OCI-LY7 (cell line): ENCODE measurements around the gene COBLL1. TPM values are rescaled to one million over a fixed set of nuclear protein-coding genes. Genes with fewer than 3 reads are reported as not detected.

Experiments used
- BruUV-seq: library from RNA; stranded (reverse); fragments of 400-500 nt; replicated peaks from 2 replicates; lab custom pipeline; 2021; lab: Mats Ljungman, UMichigan
- CTCF ChIA-PET: fragments of 300-600 bp; sonication (Branson Sonifier 250); formaldehyde crosslinking; loops from one replicate; lab custom pipeline; 2022; ENCODE audit warnings: antibody characterized with exemption; ENCODE audit not compliant: unreplicated experiment; lab: Charles Lee
- POLR2A ChIA-PET: fragments of 300-600 bp; sonication (Branson Sonifier 250); formaldehyde crosslinking; loops from one replicate; lab custom pipeline; 2022; ENCODE audit warnings: antibody characterized with exemption; lab: Charles Lee
- DNase-seq: peaks from one replicate; pipeline ENCODE4 v3.0.0-alpha.2; 2015; ENCODE audit warnings: low spot score
- H2AFZ ChIP-seq: fragments of 200-600 bp; sonication (generic), shearing (Covaris generic); 2 replicates; pipeline ENCODE4 v1.6.1; 2014; ENCODE audit warnings: mild to moderate bottlenecking, antibody characterized with exemption, low read length, moderate library complexity
- H3K27ac ChIP-seq: fragments of 200-600 bp; sonication (generic); 2 replicates; pipeline ENCODE4 v1.5.1; 2014; ENCODE audit warnings: mixed run types, low read depth, mild to moderate bottlenecking, moderate library complexity, low read length, inconsistent platforms; ENCODE audit not compliant: poor library complexity, severe bottlenecking
- H3K36me3 ChIP-seq: fragments of 200-600 bp; sonication (generic); 2 replicates; pipeline ENCODE4 v1.6.1; 2014; ENCODE audit warnings: mild to moderate bottlenecking, antibody characterized with exemption, low read length, moderate library complexity, mixed read lengths; ENCODE audit not compliant: insufficient read depth
- H3K4me1 ChIP-seq: fragments of 200-600 bp; sonication (generic); 2 replicates; pipeline ENCODE4 v1.5.1; 2014; ENCODE audit warnings: mild to moderate bottlenecking, low read length; ENCODE audit not compliant: insufficient read depth, poor library complexity, severe bottlenecking
- H3K4me2 ChIP-seq: fragments of 200-600 bp; sonication (generic); 2 replicates; pipeline ENCODE4 v1.6.1; 2014; ENCODE audit warnings: mild to moderate bottlenecking, low read length
- H3K4me3 ChIP-seq: fragments of 200-600 bp; sonication (generic); 2 replicates; pipeline ENCODE4 v1.5.1; 2014; ENCODE audit warnings: mild to moderate bottlenecking, low read depth, low read length; ENCODE audit not compliant: poor library complexity, severe bottlenecking
- H3K79me2 ChIP-seq: fragments of 200-600 bp; sonication (generic); 2 replicates; pipeline ENCODE4 v1.6.1; 2016; ENCODE audit warnings: low read depth, mild to moderate bottlenecking, low read length, moderate library complexity, mixed read lengths; ENCODE audit not compliant: insufficient read depth
- H3K9me2 ChIP-seq: fragments of 200-600 bp; sonication (generic); 2 replicates; pipeline ENCODE4 v1.6.1; 2016; ENCODE audit warnings: mild to moderate bottlenecking, low read length, mixed read lengths; ENCODE audit not compliant: insufficient read depth
- H3K9me3 ChIP-seq: fragments of 200-600 bp; sonication (generic); 2 replicates; pipeline ENCODE4 v1.6.1; 2014; ENCODE audit warnings: mild to moderate bottlenecking, mixed run types, low read length, mixed read lengths
- H4K20me1 ChIP-seq: fragments of 200-600 bp; sonication (generic); 2 replicates; pipeline ENCODE4 v1.6.1; 2014; ENCODE audit warnings: mild to moderate bottlenecking, antibody characterized with exemption, low read length, moderate library complexity, mixed read lengths; ENCODE audit not compliant: insufficient read depth
- CTCF ChIP-seq: fragments of 200-600 bp; sonication (generic); conservative IDR thresholded peaks from 2 replicates; pipeline ENCODE4 v1.5.1; 2014; ENCODE audit warnings: mild to moderate bottlenecking, antibody characterized with exemption, low read length, moderate library complexity, mixed read lengths
- EZH2phosphoT487 ChIP-seq: fragments of 200-600 bp; sonication (generic); IDR thresholded peaks from 2 replicates; pipeline ENCODE4 v1.6.1; 2018; ENCODE audit warnings: low read depth, borderline replicate concordance, mild to moderate bottlenecking, mixed run types, antibody characterized with exemption, low read length, moderate library complexity, mixed read lengths
- intact Hi-C: fragments of 100-400 bp; cut with micrococcal nuclease; formaldehyde crosslinking; loops from one replicate; pipeline ENCODE4 v1.10.0; 2022; ENCODE audit not compliant: unreplicated experiment
- total RNA-seq, 2 experiments: library from RNA; depleted of rRNA in 1 of 2; stranded (reverse); fragments of >200 nt in 1 of 2; shearing (Covaris generic) in 1 of 2; gene quantifications; 2 replicates each; pipeline ENCODE4 v1.2.3, GENCODE V29; 2014 to 2022

The COBLL1 gene
- total RNA-seq, 2 experiments from 2014 or later: 0.79 to 40.7 TPM

GRCh38 chr2:164722616-164723338 is 118.8 kb downstream of the COBLL1 start:
- no TSS peak for BruUV-seq
- ChIA-PET POLR2A (no interaction called here), CTCF (no interaction called here)
- Histone ChIP-seq H4K20me1 (no peaks in the 10 kb centered on the region), H3K36me3 (no peaks in the 10 kb centered on the region), H3K4me2 (no peak overlapping the region), H3K79me2 (no peaks in the 10 kb centered on the region), H3K4me3 (no peak overlapping the region), H3K4me1 (no peaks in the 10 kb centered on the region), H2AFZ (no peak overlapping the region), H3K9me3 (no peaks in the 10 kb centered on the region), H3K9me2 (no peaks in the 10 kb centered on the region), H3K27ac (no peak overlapping the region)
- TF ChIP-seq CTCF (no peak), EZH2phosphoT487 (no peak)
- intact Hi-C loops: no loop called here
- DNase-seq: no peak

GRCh38 chr2:164721430-164721829 is 120.2 kb downstream of the COBLL1 start:
- DNase-seq: no peak
- Histone ChIP-seq H3K27ac (no peak overlapping the region), H3K4me1 (no peaks in the 10 kb centered on the region), H3K9me3 (no peaks in the 10 kb centered on the region), H2AFZ (no peak overlapping the region), H4K20me1 (no peaks in the 10 kb centered on the region), H3K79me2 (no peaks in the 10 kb centered on the region), H3K9me2 (no peaks in the 10 kb centered on the region), H3K36me3 (no peaks in the 10 kb centered on the region), H3K4me3 (no peak overlapping the region), H3K4me2 (no peak overlapping the region)
- POLR2A ChIA-PET: interaction anchor here (0.9 kb wide), 1 partner anchor 14 kb away, joined by 3 read pairs; no protein-coding TSS in a partner anchor
- intact Hi-C loops: no loop called here
- TF ChIP-seq CTCF (no peak), EZH2phosphoT487 (no peak)
- no TSS peak for BruUV-seq
- CTCF ChIA-PET: no interaction called here
